Neuronal stem cell (in vitro differentiated cells): ENCODE results near the gene CNIH2. TPM values are rescaled to one million over a fixed set of nuclear protein-coding genes. Genes with fewer than 3 reads are reported as not detected.

ENCODE experiments used
- DNase-seq: peaks from one replicate; pipeline ENCODE4 v3.0.0-alpha.2; 2013; ENCODE audit warnings: low spot score
- H2AFZ ChIP-seq: one replicate; pipeline ENCODE4 v1.6.1; 2013; ENCODE audit warnings: mild to moderate bottlenecking, low read length, inconsistent platforms
- H2AK5ac ChIP-seq: 2 replicates; pipeline ENCODE4 v1.6.1; 2013; ENCODE audit warnings: low read depth, mild to moderate bottlenecking, inconsistent platforms, low read length, moderate library complexity, mixed read lengths
- H2BK120ac ChIP-seq: 2 replicates; pipeline ENCODE4 v1.6.1; 2013; ENCODE audit warnings: low read depth, mild to moderate bottlenecking, inconsistent platforms, low read length, moderate library complexity, mixed read lengths
- H2BK12ac ChIP-seq: one replicate; pipeline ENCODE4 v1.6.1; 2013; ENCODE audit warnings: low read length, inconsistent platforms
- H2BK15ac ChIP-seq: 2 replicates; pipeline ENCODE4 v1.6.1; 2013; ENCODE audit warnings: mild to moderate bottlenecking, low read length, inconsistent platforms, mixed read lengths
- H2BK5ac ChIP-seq: one replicate; pipeline ENCODE4 v1.6.1; 2013; ENCODE audit warnings: inconsistent platforms, mild to moderate bottlenecking, low read length, moderate library complexity
- H3K14ac ChIP-seq: one replicate; pipeline ENCODE4 v1.6.1; 2013; ENCODE audit warnings: low read length, inconsistent platforms
- H3K18ac ChIP-seq: 2 replicates; pipeline ENCODE4 v1.6.1; 2013; ENCODE audit warnings: low read length, inconsistent platforms
- H3K23ac ChIP-seq: 2 replicates; pipeline ENCODE4 v1.6.1; 2013; ENCODE audit warnings: low read depth, mild to moderate bottlenecking, mixed read lengths, low read length, inconsistent platforms; ENCODE audit not compliant: poor library complexity
- H3K27ac ChIP-seq: replicated peaks from 3 replicates; pipeline ENCODE4 v1.5.1; 2013; ENCODE audit warnings: low read length, inconsistent platforms
- H3K27me3 ChIP-seq, 3 experiments: 2 replicates each; pipeline ENCODE4 v1.6.1; 2013; ENCODE audit warnings: low read length in 3 of 3, mild to moderate bottlenecking in 2 of 3, inconsistent platforms in 1 of 3, low read depth in 1 of 3, mixed read lengths in 1 of 3, moderate library complexity in 1 of 3; ENCODE audit not compliant: control insufficient read depth in 3 of 3, insufficient read depth in 3 of 3
- H3K36me3 ChIP-seq, 2 donors: replicated peaks in 1 of 2; 2 replicates each; pipeline ENCODE4 v1.6.1; 2013; ENCODE audit warnings: low read length in 2 of 2; ENCODE audit not compliant: control insufficient read depth in 2 of 2, insufficient read depth in 2 of 2
- H3K4ac ChIP-seq: 2 replicates; pipeline ENCODE4 v1.6.1; 2013; ENCODE audit warnings: inconsistent platforms, mild to moderate bottlenecking, low read length, moderate library complexity
- H3K4me1 ChIP-seq, 2 donors: 1 replicate in 1 of 2; 2 replicates in 1 of 2; pipeline ENCODE4 v1.6.1; 2013; ENCODE audit warnings: low read length in 2 of 2, low read depth in 1 of 2; ENCODE audit not compliant: control insufficient read depth in 2 of 2, insufficient read depth in 1 of 2
- H3K4me2 ChIP-seq: one replicate; pipeline ENCODE4 v1.6.1; 2013; ENCODE audit warnings: mild to moderate bottlenecking, low read length, inconsistent platforms; ENCODE audit not compliant: insufficient read depth, poor library complexity, severe bottlenecking
- H3K4me3 ChIP-seq, 2 donors: 2 replicates each; pipeline ENCODE4 v1.5.1; 2013; ENCODE audit warnings: low read length in 2 of 2, mild to moderate bottlenecking in 2 of 2, inconsistent platforms in 1 of 2, moderate library complexity in 1 of 2
- H3K79me1 ChIP-seq: one replicate; pipeline ENCODE4 v1.6.1; 2013; ENCODE audit warnings: low read depth, mild to moderate bottlenecking, inconsistent platforms, low read length, moderate library complexity
- H3K9ac ChIP-seq: one replicate; pipeline ENCODE4 v1.6.1; 2013; ENCODE audit warnings: mild to moderate bottlenecking, low read depth, low read length, inconsistent platforms; ENCODE audit not compliant: poor library complexity
- H3K9me3 ChIP-seq, 2 donors: replicated peaks in 1 of 2; 2 replicates each; pipeline versions ENCODE3 to v1.6.1; 2013; ENCODE audit warnings: low read length in 2 of 2, mild to moderate bottlenecking in 2 of 2, inconsistent platforms in 1 of 2, low read depth in 1 of 2, mixed read lengths in 1 of 2, moderate library complexity in 1 of 2; ENCODE audit not compliant: control insufficient read depth in 2 of 2, insufficient read depth in 1 of 2
- H4K8ac ChIP-seq: one replicate; pipeline ENCODE4 v1.6.1; 2013; ENCODE audit warnings: low read depth, mild to moderate bottlenecking, inconsistent platforms, low read length, moderate library complexity
- H4K91ac ChIP-seq: one replicate; pipeline ENCODE4 v1.6.1; 2013; ENCODE audit warnings: low read length, low read depth, mild to moderate bottlenecking, inconsistent platforms; ENCODE audit not compliant: poor library complexity
- WGBS, 2 donors: extraction: QIAGEN DNeasy Blood & Tissue Kit; methylation state at CpG; one replicate each; pipeline ENCODE4 v1.1.7; 2013; ENCODE audit warnings: missing lambda C conversion rate in 2 of 2, mixed read lengths in 1 of 2; ENCODE audit not compliant: insufficient read length in 2 of 2, insufficient replicate concordance in 1 of 2; ENCODE audit errors: extremely low coverage in 2 of 2; 5-methylcytosine and 5-hydroxymethylcytosine counted together
- polyA plus RNA-seq, 2 experiments: library from polyadenylated mRNA; stranded (reverse); fragments of 200-250 nt; gene quantifications; one replicate each; pipeline ENCODE4 v1.2.3, GENCODE V29; 2013

Gene CNIH2
- polyA plus RNA-seq (2013, experiment 1 of 2): 24.3 TPM
- polyA plus RNA-seq (2013, experiment 2 of 2): 24.3 TPM

- H3K4ac ChIP-seq: peak within 1 kb of the TSS; percentile 37
- no peak within 1 kb of the TSS for H3K27ac ChIP-seq
Measured at GRCh38 chr11:66277471-66278362, at the start of gene CNIH2. Gene CNIH2 (plus strand): TSS chr11:66278175. CDS start chr11:66278457, 282 bp downstream.

GRCh38 chr11:66228521-66228920 lies 49.5 kb upstream of the CNIH2 start:
- no CpG with 5 or more reads among the region's 6 CpGs for WGBS, 2 donors
- Histone ChIP-seq H4K91ac (no peak overlapping the region), H3K4me2 (no peak overlapping the region), H4K8ac (no peak overlapping the region), H3K4me1 (no peaks in the 10 kb centered on the region), H3K14ac (no peak overlapping the region), H2BK5ac (no peak overlapping the region), H2BK120ac (no peak overlapping the region), H3K9ac (no peak overlapping the region), H2AFZ (no peak overlapping the region), H3K18ac (no peak overlapping the region), H3K4me3 (no peak overlapping the region), H3K4ac (no peak overlapping the region), H3K23ac (no peak overlapping the region), H2BK12ac (no peak overlapping the region), H2AK5ac (no peak overlapping the region), H3K36me3 (peaks cover 6 to 47% of the 10 kb centered on the region in 2 donors), H2BK15ac (no peak overlapping the region), H3K27me3 (no peaks in the 10 kb centered on the region), H3K27ac (no peak overlapping the region), H3K79me1 (no peaks in the 10 kb centered on the region), H3K9me3 (no peaks in the 10 kb centered on the region)
- no peak for DNase-seq

More at GRCh38 chr11:66277471-66278362, at the start of gene CNIH2:
- Histone ChIP-seq H4K91ac (peak within 1 kb of the TSS; percentile 72), H2BK15ac (peak within 1 kb of the TSS; percentile 91), H3K4me3 (peak within 1 kb of the TSS; percentile 75 to 83), H3K9me3 (no peaks in the 10 kb centered on the region), H2BK120ac (no peak within 1 kb of the TSS), H4K8ac (no peak within 1 kb of the TSS), H3K4me1 (peaks cover 24 to 40% of the 10 kb centered on the region in 2 donors), H3K79me1 (peaks cover 2% of the 10 kb centered on the region), H3K36me3 (peaks cover 27 to 54% of the 10 kb centered on the region in 2 donors), H3K18ac (peak within 1 kb of the TSS; percentile 87), H2AK5ac (peak within 1 kb of the TSS; percentile 90), H3K9ac (peak within 1 kb of the TSS; percentile 88), H3K27me3 (no peaks in the 10 kb centered on the region), H3K23ac (peak within 1 kb of the TSS; percentile 85), H2BK12ac (peak within 1 kb of the TSS; percentile 22), H3K14ac (peak within 1 kb of the TSS; percentile 56), H2BK5ac (peak within 1 kb of the TSS; percentile 90), H3K4me2 (peak within 1 kb of the TSS; percentile 99), H2AFZ (peak within 1 kb of the TSS; percentile 74)
- no CpG with 5 or more reads among the region's 84 CpGs for WGBS, 2 donors
- DNase-seq: no peak

DNA sequence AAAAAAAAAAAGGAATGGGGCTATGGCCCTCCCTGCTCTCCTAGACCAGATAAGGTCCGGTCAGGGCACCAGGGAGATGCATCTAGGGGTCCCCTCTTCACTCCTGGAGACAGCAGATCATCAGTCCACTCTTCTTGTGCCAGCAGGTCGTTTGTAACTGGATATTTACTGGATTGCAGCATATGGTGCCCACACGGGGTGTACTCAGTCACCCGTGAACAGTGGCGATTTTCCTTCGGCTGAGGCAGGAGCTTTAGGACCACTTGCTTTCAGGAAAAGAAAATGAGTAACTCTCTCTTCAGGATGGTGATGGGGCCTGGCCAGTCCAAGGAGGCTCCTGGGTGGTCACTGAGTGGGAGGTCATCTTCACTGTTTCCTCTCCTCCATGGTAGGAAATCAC lies 47.8 kb upstream of the CNIH2 start:
- Histone ChIP-seq H3K18ac (no peak overlapping the region), H2AK5ac (no peak overlapping the region), H3K23ac (no peak overlapping the region), H2BK5ac (no peak overlapping the region), H3K27me3 (no peaks in the 10 kb centered on the region), H2BK120ac (no peak overlapping the region), H3K27ac (no peak overlapping the region), H3K4me2 (no peak overlapping the region), H3K9me3 (no peaks in the 10 kb centered on the region), H2BK12ac (no peak overlapping the region), H3K4me1 (no peaks in the 10 kb centered on the region), H4K8ac (no peak overlapping the region), H2AFZ (no peak overlapping the region), H4K91ac (no peak overlapping the region), H3K36me3 (peaks cover 5 to 50% of the 10 kb centered on the region in 2 donors), H3K79me1 (no peaks in the 10 kb centered on the region), H3K14ac (no peak overlapping the region), H3K4ac (no peak overlapping the region), H3K4me3 (no peak overlapping the region), H3K9ac (no peak overlapping the region), H2BK15ac (no peak overlapping the region)
- no CpG with 5 or more reads among the region's 6 CpGs for WGBS, 2 donors
- DNase-seq: no peak

- H3K14ac ChIP-seq: no peak overlapping the region
- no peak overlapping the region for H2BK12ac ChIP-seq
- H2AK5ac ChIP-seq: no peak overlapping the region
- H3K4me3 ChIP-seq: no peak overlapping the region
- H3K36me3 ChIP-seq: peaks cover 5 to 57% of the 10 kb centered on the region in 2 donors
- no peaks in the 10 kb centered on the region for H3K9me3 ChIP-seq
- no peak overlapping the region for H4K8ac ChIP-seq
- no peak overlapping the region for H3K4ac ChIP-seq
- no peaks in the 10 kb centered on the region for H3K79me1 ChIP-seq
- H4K91ac ChIP-seq: no peak overlapping the region
- no peak overlapping the region for H2BK120ac ChIP-seq
- no peak overlapping the region for H2AFZ ChIP-seq
- DNase-seq: no peak
- H3K18ac ChIP-seq: no peak overlapping the region
- WGBS, 2 donors: no CpG with 5 or more reads among the region's 14 CpGs
- no peak overlapping the region for H2BK5ac ChIP-seq
- no peak overlapping the region for H3K27ac ChIP-seq
- no peak overlapping the region for H3K4me2 ChIP-seq
- no peaks in the 10 kb centered on the region for H3K27me3 ChIP-seq
- no peak overlapping the region for H2BK15ac ChIP-seq
- no peak overlapping the region for H3K9ac ChIP-seq
- no peak overlapping the region for H3K23ac ChIP-seq
- H3K4me1 ChIP-seq: no peaks in the 10 kb centered on the region
Measured at GRCh38 chr11:66230978-66231377, 47.0 kb upstream of the CNIH2 start.
